GM12875 (cell line): Measurements from ENCODE around the gene CEMIP.

ENCODE experiments used
- H3K4me3 ChIP-seq: one replicate; pipeline ENCODE4 v1.5.1; 2011; ENCODE audit warnings: low read depth, low read length, control low read depth
- CTCF ChIP-seq: IDR thresholded peaks from 2 replicates; pipeline ENCODE4 v1.5.1; 2011; ENCODE audit warnings: low read depth, mild to moderate bottlenecking, control low read depth, inconsistent platforms, low read length, moderate library complexity, borderline replicate concordance; ENCODE audit not compliant: insufficient read depth

Gene CEMIP

GRCh38 chr15:80736560-80736959 is 42.6 kb upstream of the CEMIP start:
- TF ChIP-seq CTCF: no peak
- no peak overlapping the region for H3K4me3 ChIP-seq

GRCh38 chr15:80739919-80740318 is 39.3 kb upstream of the CEMIP start:
- no peak overlapping the region for H3K4me3 ChIP-seq
- TF ChIP-seq CTCF: no peak

GRCh38 chr15:80742081-80742480 is 37.1 kb upstream of the CEMIP start:
- H3K4me3 ChIP-seq: no peak overlapping the region
- no peak for TF ChIP-seq CTCF

- TF ChIP-seq CTCF: no peak
- H3K4me3 ChIP-seq: no peak overlapping the region
Measured at GRCh38 chr15:80743189-80743833, 35.9 kb upstream of the CEMIP start.

GRCh38 chr15:80744415-80744814 is 34.8 kb upstream of the CEMIP start:
- H3K4me3 ChIP-seq: no peak overlapping the region
- no peak for TF ChIP-seq CTCF

- no peak overlapping the region for H3K4me3 ChIP-seq
- TF ChIP-seq CTCF: no peak
Measured at GRCh38 chr15:80744826-80745225, 34.3 kb upstream of the CEMIP start.

GRCh38 chr15:80745888-80746287 is 33.3 kb upstream of the CEMIP start:
- no peak overlapping the region for H3K4me3 ChIP-seq
- no peak for TF ChIP-seq CTCF
